GM19238 (cell line): ENCODE data around the gene APOL3.
"Not testable (repeated sequence)": the region's sequence is repeated elsewhere in the genome, so short reads cannot be mapped to it uniquely, and the experiment has no call there.

ENCODE experiments used
- DNase-seq: peaks from one replicate; pipeline ENCODE4 v3.0.0; 2011; ENCODE audit warnings: low spot score; ENCODE audit not compliant: insufficient read length

Gene APOL3

DNA sequence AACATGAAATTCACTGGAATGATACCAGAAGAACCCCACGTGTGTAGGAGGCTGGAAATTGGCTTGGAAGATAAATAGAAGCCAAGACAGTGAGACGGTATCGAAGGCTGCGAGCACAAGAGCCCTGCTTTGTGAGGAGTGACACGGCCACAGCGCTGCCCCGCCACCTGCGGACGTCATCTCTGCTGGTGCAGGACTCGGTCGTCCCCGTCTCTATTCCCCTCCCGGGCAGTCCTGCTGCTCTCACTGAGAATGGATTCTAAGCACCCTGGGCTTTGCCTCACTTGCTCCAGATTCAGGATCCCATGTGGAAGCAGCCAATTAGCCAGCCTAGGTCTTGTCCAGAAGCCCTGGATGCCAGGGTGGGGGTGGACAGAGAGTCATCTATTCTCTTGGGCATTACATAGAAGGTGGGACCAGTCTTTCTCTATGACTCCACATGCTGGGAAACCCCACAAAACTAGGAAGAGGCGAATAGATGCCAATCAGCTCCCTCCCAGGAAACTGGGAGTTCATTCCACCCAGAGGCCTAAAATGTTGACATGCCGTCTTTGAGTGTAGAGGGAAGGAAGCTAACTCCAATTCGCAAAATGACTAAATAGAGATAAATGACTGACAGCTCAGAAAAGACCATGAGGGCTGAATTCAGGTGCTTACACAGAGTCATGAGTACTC lies 25.1 kb downstream of the APOL3 start:
- no peak for DNase-seq

DNA sequence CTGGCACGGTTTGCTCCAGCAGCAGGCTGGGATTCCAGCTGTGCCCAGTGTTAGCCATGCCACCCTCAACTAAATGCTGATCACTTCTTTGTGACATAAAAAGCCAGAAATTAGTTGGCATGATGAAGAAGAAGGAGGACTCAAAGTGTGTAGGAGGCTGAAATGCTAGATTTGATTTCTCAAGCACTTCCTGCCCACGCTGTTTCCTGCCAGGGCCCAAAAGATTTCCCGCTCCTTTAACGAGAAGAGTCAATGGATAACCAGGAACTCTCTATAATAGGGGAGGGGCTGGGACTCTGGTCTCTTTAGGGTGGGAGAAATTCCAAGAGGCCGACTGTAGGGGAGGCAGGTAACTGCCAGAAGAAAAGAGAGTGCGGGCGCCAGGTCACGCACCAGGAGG lies 26.4 kb downstream of the APOL3 start:
- no peak for DNase-seq

DNA sequence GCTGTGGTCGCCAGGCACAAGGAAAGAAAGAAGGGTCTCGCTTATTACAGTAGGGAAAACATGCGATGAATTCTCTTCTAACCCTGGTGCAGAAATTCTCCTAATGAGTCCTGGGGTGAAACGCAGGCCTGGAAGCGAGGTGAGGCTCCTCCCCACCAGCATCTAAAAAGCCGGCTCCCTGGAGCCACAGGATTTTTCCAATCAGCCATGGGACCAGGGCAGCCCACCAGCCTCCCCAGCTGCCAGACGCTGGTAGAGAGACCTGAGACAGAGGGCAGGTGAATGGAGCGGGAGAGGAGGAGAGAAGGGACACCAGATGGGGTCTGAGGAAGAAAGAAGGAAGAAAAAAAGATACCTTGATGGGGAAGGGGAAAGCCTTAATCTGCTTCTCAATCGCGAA lies 28.6 kb downstream of the APOL3 start:
- no peak for DNase-seq

DNA sequence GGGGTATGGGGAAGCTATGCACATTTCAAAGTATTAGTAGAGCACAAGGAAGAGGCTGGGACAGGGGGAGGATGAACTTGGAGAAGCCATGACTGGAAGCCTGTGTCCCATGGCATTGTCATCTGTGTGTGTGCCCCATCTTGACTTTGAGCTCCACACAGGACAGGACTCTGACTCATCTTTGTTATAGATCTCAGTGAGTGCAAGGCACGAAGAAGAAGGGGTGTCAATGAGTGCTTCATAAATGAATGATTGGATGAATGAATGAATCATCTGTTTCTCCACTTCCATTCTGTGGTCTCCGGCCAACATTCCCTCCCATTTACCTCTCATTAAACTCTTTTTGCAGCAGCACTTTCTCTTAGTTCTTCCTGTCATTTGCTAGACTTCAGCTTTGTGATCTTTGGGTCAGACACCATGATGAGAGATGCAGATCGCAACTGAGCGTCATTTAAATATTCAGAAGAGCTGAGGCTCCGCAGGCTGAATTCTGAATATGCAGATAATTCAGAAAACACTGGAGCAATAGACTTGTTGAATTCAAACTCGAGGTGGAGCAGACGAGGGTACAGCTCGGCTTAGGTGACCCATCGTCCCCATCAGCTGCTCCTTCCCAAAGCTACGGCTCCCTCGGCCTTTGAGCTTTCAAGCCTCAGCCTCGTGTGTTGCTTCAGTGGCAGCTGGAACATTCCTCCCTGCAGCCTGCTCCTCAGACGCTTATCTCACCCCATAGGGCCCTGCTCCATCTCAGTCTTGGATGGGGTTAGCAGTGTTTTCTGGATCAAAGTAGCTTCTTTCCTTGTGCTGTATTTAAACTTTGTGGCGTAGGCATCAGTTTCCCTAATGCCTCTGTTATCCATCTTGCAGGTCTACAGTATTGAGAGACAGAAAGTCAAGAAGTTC lies 30.8 kb downstream of the APOL3 start:
- DNase-seq: no peak

DNA sequence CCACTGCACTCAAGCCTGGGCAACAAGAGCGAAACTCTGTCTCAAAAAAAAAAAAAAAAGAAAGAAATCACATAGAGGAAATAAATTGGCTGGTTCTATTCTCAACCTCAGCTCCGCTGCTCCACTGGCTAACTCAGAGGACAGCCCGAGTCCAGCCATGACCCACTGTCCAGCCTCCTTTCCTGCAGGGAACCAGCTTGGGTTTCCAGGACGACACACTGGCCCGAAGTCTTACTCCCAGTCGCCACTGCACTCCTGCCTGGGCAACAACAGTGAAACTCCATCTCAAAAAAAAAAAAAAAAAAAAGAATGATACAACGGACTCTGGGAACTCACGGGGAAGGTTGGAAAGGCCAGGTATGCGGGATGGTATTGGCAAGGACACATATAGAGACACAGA lies 31.5 kb downstream of the APOL3 start:
- DNase-seq: no peak

DNA sequence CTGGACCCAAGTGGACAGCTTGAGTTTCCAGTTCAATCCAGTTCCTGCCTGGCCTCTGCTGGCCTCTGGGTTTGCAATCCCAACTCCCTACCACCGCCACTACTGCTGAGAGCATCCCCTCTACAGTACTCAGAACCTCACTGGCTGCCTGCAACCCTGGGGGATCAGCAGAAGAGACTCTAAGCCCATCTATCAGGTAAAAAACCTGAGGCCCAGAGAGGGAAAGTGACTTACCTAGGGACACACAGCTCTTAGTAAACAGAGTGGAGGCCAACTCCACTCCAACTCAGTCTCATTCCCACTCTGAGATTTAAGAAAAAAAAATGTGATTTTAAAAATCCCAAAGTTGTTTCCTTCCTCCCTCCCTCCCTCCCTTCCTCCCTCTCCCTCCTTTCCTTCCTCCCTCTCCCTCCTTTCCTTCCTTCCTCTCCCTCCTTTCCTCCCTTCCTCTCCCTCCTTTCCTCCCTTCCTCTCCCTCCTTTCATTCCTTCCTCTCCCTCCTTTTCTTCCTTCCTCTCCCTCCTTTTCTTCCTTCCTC lies 34.5 kb downstream of the APOL3 start:
- DNase-seq: no peak

DNA sequence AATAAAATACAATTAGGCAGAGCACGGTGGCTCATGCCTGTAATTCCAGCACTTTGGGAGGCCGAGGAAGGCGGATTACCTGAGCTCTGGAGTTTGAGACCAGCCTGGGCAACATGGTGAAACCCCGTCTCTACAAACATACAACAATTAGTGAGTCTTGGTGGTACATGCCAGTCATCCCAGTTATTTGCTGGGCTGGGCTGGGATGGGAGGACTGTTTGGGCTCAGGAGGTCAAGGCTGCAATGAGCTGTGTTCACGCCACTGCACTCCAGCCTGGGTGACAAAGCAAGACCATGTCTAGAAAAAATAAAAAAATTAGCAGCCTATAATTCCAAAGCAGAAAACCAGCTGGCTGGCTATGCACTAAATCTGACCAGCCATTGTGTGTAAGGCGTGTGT lies 35.1 kb downstream of the APOL3 start:
- no peak for DNase-seq

DNA sequence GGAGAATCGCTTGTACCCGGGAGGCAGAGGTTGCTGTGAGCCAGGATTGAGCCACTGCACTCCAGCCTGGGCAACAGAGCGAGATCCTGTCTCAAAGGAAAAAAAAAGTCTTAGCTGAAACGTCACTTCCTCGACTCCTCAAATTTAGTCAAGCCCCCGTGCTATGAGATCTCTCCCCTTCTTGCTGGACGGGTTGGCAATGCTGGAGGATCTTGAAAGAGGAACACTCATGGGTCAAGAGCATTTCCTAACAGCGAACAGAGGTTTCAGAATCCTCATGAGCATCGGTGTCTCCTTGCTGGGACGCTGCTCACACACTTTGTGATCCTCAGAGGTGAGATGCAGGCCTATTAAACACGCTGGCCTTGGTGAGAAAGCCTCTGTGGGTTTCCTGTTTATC lies 35.9 kb downstream of the APOL3 start:
- DNase-seq: no peak

DNA sequence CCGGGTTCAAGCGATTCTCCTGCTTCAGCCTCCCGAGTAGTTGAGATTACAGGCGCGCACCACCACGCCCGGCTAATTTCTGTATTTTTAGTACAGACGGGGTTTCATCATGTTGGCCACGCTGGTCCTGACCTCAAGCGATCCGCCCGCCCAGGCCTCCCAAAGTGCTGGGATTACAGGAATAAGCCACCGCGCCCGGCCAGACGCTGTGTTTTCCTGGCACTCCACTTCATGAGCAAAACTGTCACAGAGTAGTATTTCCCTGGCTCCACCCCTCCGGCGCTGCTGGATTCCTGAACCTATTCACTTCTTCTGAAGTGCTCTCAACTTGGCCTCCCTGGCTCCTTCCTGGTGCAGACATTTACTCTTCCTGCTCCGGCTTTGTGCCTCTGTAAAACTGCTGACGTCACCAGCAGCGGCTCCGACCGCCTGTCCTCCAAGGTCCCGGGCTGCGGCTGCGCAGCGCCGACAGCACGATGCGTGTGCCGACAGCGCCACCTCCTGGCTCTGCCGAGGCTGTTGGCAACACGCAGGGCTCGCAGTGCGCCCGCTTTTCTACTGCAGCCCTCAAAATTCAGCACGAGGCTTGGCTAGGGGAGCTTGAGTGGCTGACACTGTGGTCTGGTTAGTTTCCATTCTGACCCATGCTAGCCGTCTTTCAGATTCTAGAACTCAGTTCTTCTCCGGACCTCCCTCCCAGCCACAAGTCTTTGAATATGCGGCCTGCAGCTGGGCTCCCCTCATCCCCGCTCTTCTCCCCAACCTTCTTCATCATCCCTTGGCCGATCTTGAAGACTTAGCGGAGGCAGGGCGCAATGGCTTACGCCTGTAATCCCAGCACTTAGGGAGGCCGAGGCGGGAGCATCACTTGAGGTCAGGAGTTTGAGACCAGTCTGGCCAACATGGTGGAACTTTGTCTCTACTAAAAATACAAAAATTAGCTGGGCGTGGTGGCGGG lies 36.6 kb downstream of the APOL3 start:
- peak; percentile 90 for DNase-seq

DNA sequence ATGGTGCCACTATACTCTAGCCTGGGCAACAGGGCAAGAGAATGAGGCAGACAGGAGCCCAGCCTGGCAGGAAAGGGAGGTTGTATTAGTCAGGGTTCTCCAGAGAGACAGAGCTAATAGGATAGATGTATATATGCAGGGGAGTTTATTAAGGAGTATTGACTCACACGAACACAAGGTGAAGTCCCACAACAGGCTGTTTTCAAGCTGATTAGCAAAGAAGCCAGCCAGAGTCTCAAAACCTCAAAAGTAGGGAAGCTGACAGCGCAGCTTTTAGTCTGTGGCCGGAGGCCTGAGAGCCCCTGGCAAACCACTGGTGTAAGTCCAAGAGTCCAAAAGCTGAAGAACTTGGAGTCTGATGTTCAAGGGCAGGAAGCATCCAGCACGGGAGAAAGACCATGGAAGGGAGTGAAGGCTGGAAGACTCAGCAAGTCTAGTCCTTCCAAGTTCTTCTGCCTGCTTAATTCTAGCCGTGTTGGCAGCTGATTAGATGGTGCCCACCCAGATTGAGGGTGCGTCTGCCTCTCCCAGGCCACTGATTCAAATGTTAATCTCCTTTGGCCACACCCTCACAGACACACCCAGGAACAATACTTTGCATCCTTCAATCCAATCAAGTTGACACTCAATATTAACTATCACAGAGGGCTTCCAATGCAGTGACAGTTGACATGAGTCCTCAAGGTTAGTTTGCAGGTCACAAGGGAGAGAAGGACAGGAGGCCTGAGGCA lies 39.8 kb downstream of the APOL3 start:
- DNase-seq: not testable (repeated sequence)

DNA sequence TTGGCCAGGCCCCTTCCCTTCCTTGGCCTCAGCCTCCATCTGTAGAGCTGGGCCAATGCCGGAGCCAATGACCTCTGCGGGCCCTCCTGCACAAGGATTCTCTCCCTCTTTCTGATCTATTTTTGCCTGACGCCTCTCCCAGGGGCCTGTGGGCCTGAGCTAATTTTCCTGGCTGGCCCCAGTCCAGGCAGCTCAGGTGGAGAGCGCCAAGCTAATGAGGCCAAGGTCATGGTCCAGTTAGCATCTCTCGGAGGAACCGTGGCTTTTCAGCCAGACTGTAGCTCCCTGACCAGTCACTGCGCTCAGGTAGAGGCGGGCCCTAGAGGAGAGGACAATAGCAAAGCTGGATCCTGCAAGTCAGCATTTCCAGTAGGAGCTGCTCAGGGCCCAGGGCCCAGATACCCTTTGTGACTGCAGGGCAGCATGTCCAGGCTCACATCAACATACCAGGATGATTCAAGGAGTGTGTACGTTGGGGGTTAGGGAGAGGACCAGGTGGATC lies 43.5 kb downstream of the APOL3 start:
- no peak for DNase-seq

DNA sequence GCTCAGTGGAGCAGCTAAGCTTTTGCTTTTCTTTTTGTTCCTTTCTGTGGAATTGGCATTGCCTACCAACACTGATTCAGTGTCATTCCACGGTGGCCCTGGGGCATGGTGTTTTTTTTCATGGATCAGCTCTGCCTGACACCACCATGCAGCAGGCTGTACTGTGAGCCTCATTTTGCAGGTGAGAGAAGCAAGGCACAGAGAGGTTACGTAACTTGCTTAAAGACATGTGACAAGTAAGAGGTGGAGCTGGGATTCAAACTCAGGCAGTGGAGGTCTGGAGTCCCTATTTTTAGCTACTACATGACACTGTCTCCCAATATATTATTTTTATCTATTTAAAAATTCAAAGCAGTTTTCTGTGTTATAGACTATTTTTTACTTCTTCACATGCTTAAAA lies 44.4 kb downstream of the APOL3 start:
- DNase-seq: no peak

DNA sequence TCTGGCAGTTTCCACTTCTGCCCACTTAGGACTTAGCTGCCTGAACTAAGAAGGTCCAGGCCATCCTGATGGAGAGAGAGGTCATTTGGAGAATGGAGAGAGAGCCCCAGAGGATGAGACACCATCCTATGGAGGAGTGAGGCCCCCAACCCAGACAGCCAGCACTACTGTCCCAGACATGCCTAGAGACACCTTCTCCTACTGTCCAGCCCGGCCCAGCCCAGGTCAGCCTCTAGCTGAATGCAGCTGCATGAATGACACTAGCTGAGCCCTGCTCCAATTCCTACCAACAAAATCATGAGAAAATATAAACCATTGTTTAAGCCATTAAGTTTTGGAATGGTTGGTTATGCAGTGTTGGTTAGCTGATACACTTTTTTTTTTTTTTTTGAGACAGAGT lies 47.4 kb downstream of the APOL3 start:
- no peak for DNase-seq

DNA sequence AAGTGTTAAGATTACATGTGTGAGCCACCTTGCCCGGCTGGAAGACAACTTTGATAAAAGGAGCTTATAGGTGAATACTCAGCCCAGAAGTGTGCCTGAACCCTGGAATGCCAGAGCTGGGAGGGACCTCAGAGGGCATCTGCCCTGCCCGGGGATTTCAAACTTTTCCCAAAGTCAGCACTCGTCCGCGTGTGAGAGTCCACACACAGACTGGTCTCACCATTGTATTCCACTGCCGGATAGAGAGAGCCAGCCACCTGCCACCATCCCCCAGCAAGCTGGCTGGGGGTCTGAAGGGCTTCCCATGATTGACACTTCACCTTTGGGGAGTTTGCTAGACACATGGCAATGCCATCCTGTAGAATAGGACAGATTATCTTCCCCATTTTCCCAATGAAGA lies 49.2 kb downstream of the APOL3 start:
- no peak for DNase-seq

DNA sequence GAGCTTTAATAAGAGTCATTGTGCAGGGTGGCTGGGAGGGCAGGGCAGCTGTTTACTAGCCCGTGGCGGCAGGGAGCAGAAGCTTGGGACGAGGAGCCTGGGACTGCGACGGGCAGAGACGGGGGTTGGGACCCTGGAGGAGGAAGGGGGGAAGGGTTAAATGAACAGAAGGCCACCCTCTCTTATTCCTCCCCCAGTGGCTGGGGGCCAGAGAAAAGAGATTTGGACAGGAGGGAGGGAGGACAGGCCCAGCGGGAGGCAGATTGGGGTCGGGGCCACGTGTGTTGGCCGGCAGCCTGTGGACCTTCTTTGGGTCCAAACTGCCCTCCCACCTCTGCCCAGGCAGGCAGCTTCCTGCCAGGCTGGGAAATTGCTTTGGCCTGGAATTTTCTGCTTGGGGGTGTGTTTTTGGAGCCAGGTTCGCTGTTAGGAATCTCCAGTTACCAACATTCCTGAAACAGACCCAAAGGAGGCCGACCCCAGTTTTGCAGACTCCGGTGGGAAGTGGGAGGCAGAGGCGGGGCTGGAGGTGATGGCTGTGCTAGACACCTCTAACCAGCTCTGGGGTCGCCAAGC lies 50.2 kb downstream of the APOL3 start:
- DNase-seq: no peak

DNA sequence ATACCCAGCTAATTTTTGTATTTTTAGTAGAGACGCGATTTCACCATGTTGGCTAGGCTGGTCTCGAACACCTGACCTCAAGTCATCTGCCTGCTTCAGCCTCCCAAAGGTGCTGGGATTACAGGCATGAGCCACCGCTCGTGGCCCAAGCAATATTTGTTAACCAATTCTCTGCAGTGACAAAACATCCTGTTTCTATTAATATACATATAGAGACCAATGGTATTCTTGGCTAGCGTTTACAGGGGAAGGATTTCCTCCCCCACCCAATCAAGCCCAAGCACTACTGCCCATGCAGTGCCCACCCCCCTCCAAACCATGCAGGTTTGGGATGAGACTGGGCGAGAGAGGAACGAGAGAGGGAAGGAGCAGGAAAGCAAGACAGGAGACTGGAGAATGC lies 53.1 kb downstream of the APOL3 start:
- no peak for DNase-seq

DNA sequence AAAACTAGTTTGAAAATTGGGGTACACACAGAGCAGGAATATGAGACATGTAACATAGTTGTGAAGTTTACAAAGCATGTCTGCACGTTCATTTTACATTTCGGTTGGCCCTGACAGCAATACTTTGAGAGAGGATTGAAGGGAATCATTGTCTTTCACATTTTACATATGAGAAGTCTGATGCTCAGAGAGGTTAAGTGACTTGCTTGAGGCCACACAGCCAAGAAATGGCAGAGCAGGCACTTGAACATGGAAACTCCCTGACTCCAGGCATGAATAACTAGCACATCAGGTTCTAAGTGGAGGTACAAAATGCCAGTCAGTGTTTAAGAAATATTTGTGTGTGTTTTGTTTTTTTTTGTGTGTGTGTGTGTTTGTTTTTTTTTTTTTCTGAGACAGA lies 53.6 kb downstream of the APOL3 start:
- DNase-seq: no peak

DNA sequence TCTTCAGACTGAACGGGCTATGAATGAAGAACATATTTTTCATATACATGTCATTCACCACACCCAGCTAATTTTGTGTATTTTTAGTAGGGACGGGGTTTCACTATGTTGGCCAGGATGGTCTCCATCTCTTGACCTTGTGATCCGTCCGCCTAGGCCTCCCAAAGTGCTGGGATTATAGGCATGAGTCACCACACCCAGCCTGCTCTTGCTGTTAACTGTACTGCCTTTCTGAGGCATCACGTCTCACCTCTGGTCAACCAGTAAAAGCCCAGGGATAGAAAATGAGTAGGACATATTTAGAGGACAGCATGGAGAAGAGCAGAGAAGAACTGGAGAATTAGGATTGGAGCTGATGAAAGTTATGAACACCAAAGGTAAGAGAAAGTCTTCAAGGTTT lies 55.6 kb downstream of the APOL3 start:
- DNase-seq: no peak

DNA sequence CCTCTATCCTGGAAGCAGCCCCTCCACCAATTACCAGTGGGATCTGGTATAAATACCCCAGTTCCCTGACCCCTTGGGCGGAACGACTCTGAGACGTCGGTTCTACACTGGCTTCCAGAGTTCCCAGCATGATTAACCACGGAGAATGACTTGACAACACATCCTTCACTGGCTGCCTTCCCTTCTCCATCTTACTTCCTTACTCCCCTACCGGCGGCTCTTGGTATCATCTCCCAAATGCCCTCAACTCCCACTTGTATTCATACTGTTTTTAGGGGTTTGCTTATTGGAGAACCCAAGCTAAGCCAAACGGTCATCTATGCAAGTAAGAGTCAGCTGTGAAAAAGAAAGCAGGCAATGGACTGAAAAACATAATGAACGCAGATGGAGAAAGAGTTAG lies 56.1 kb downstream of the APOL3 start:
- no peak for DNase-seq

DNA sequence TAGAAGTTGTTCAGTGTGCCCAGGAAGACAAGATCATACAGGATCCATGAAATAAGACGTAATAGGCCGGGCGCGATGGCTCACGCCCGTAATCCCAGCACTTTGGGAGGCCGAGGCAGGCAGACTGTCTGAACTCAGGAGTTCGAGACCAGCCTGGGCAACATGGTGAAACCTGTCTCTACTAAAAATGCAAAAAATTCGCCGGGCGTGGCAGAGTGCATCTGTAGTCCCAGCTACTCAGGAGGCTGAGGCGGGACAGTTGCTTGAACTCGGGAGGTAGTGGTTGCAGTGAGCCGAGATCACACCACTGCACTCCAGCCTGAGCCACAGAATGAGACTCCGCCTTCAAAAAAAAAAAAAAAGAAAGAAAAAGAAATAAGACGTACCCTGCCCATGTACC lies 56.7 kb downstream of the APOL3 start:
- no peak for DNase-seq
